Right lobe of liver (tissue), 4 donors: ENCODE results near the gene AQP3.

Experiments
- POLR2A ChIP-seq: fragments of 450-650 bp; IDR thresholded peaks from one replicate; pipeline ENCODE4 v1.6.1; 2017; ENCODE audit warnings: antibody characterized with exemption, mild to moderate bottlenecking
- TF ChIP-seq, protein P1 (sequence below), 4 donors: fragments of 200-600 bp in 3 of 4; fragments of 450-650 bp in 1 of 4; IDR thresholded peaks; one replicate each; pipeline versions ENCODE4 v1.5.1 to v1.8.0; 2016 to 2022; ENCODE audit warnings: antibody characterized with exemption in 4 of 4, mild to moderate bottlenecking in 2 of 4
- donor health status: DM: no; HTN: no; CAD: no.
- donor health status: DM: no; HTN: no; CAD: no.
- donor health status: DM: no; HTN: yes; CAD: no.

DNA sequence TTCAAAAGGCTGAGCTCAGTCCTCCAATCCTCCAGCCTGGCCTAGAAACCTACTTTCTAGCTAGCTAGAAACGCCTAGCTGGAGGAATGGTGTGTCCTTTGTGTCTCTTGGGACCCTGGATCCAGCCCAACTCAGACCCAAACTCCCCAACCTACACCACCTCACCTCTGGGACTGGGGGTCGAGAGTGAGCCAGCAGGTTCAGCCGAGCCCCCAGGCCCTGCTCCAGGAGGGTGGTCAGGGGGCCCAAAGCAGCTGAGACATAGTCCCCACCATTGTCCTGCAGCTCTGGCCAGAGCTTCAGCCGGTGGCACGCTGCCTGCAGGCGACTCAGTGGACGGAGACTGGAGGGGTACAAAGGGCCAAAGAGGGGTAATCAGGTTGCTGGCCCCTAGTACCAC, 20.1 kb upstream of the AQP3 start:
- TF ChIP-seq, protein P1, sequence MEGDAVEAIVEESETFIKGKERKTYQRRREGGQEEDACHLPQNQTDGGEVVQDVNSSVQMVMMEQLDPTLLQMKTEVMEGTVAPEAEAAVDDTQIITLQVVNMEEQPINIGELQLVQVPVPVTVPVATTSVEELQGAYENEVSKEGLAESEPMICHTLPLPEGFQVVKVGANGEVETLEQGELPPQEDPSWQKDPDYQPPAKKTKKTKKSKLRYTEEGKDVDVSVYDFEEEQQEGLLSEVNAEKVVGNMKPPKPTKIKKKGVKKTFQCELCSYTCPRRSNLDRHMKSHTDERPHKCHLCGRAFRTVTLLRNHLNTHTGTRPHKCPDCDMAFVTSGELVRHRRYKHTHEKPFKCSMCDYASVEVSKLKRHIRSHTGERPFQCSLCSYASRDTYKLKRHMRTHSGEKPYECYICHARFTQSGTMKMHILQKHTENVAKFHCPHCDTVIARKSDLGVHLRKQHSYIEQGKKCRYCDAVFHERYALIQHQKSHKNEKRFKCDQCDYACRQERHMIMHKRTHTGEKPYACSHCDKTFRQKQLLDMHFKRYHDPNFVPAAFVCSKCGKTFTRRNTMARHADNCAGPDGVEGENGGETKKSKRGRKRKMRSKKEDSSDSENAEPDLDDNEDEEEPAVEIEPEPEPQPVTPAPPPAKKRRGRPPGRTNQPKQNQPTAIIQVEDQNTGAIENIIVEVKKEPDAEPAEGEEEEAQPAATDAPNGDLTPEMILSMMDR (IDR thresholded peaks at IDR 0.05): no peak
- TF ChIP-seq POLR2A: no peak
